Caco-2 (cell line): ENCODE results near the gene USP27X. TPM values are rescaled to one million over a fixed set of nuclear protein-coding genes. Genes with fewer than 3 reads are reported as not detected.
A peak's percentile ranks its signal among the peaks of the same experiment; 100 is the strongest.

ENCODE experiments used
- BruUV-seq: library from RNA; stranded (reverse); fragments of 400-500 nt; replicated peaks from 2 replicates; lab custom pipeline; 2021; lab: Mats Ljungman, UMichigan
- CTCF ChIA-PET: fragments of 300-600 bp; sonication (Branson Sonifier 250); formaldehyde crosslinking; loops from one replicate; lab custom pipeline; 2022; ENCODE audit warnings: antibody characterized with exemption; lab: Charles Lee
- POLR2A ChIA-PET: fragments of 300-600 bp; sonication (Branson Sonifier 250); formaldehyde crosslinking; loops from one replicate; lab custom pipeline; 2022; ENCODE audit warnings: antibody characterized with exemption; lab: Charles Lee
- DNase-seq, 2 experiments: peaks; one replicate each; pipeline versions ENCODE4 v3.0.0 to v3.0.0-alpha.2; 2020 to 2022
- H3K27me3 ChIP-seq: replicated peaks from 2 replicates; pipeline ENCODE4 v1.6.0; 2011; ENCODE audit warnings: low read length; ENCODE audit not compliant: control insufficient read depth, insufficient read depth
- H3K36me3 ChIP-seq: 2 replicates; pipeline ENCODE4 v1.5.1; 2011; ENCODE audit warnings: low read length; ENCODE audit not compliant: control insufficient read depth, insufficient read depth
- H3K4me1 ChIP-seq: fragments of 250-450 bp; sonication (Bioruptor Pico); 2 replicates; pipeline ENCODE4 v1.5.1; 2020; ENCODE audit warnings: mild to moderate bottlenecking
- H3K4me3 ChIP-seq: 2 replicates; pipeline ENCODE4 v1.5.1; 2011; ENCODE audit warnings: low read depth, mild to moderate bottlenecking, control low read depth, low read length
- H3K9me3 ChIP-seq: fragments of 250-450 bp; sonication (Bioruptor Pico); 2 replicates; pipeline ENCODE4 v1.5.1; 2020; ENCODE audit warnings: mild to moderate bottlenecking, moderate library complexity
- H3K27ac Mint-ChIP-seq: one replicate; pipeline ENCODE4 v1.8.0; 2022; ENCODE audit warnings: mixed read lengths; ENCODE audit not compliant: unreplicated experiment
- H3K27me3 Mint-ChIP-seq: one replicate; pipeline ENCODE4 v1.8.0; 2022; ENCODE audit warnings: mixed read lengths; ENCODE audit not compliant: insufficient read depth, unreplicated experiment
- H3K36me3 Mint-ChIP-seq: one replicate; pipeline ENCODE4 v1.8.0; 2022; ENCODE audit warnings: mild to moderate bottlenecking, mixed read lengths; ENCODE audit not compliant: insufficient read depth, unreplicated experiment
- H3K4me1 Mint-ChIP-seq: one replicate; pipeline ENCODE4 v1.8.0; 2022; ENCODE audit warnings: low read depth, mixed read lengths; ENCODE audit not compliant: unreplicated experiment
- H3K4me3 Mint-ChIP-seq: one replicate; pipeline ENCODE4 v1.8.0; 2022; ENCODE audit warnings: mild to moderate bottlenecking, moderate library complexity, mixed read lengths; ENCODE audit not compliant: unreplicated experiment
- H3K9me3 Mint-ChIP-seq: one replicate; pipeline ENCODE4 v1.8.0; 2022; ENCODE audit warnings: mixed read lengths; ENCODE audit not compliant: unreplicated experiment
- intact Hi-C: fragments of 100-400 bp; cut with micrococcal nuclease; formaldehyde crosslinking; loops from one replicate; pipeline ENCODE4 v1.10.0; 2022; ENCODE audit not compliant: unreplicated experiment
- total RNA-seq: library from RNA; stranded (reverse); gene quantifications from 2 replicates; pipeline ENCODE4 v1.2.3, GENCODE V29; 2022
- TF ChIP-seq, protein P1 (sequence below), 2 experiments: fragments of 200-600 bp in 1 of 2; IDR thresholded peaks; 1 replicate in 1 of 2; 2 replicates in 1 of 2; pipeline versions ENCODE4 v1.5.1 to v1.8.0; 2011 to 2022; ENCODE audit warnings: antibody characterized with exemption in 1 of 2, control low read depth in 1 of 2, inconsistent platforms in 1 of 2, low read depth in 1 of 2, low read length in 1 of 2, mild to moderate bottlenecking in 1 of 2, moderate library complexity in 1 of 2; ENCODE audit not compliant: insufficient read depth in 1 of 2, severe bottlenecking in 1 of 2, unreplicated experiment in 1 of 2

The USP27X gene
- total RNA-seq, 1 experiment from 2014 or later: 13.5 TPM

DNA sequence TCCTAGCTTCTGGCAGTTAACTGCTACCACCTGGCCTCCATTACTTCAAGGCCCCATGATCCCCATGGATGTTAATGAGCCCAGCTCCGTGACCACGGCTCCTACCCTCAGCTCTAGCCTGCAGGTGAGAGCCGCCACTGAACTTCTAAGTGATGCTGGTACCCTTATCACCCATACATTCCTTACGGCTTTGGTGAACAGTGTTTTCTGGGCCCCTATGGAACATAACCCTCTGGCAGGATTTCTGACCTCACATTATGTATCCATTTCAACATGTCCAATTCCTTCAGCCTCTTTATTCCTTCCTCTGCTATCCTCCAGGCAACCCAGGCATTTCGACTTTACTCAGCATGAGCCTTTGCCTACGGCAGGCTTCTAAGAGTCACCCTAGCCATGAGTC lies 25.6 kb upstream of the USP27X start:
- H3K36me3 Mint-ChIP-seq: no peaks in the 10 kb centered on the region
- Histone ChIP-seq H3K4me3 (no peak overlapping the region), H3K36me3 (no peaks in the 10 kb centered on the region), H3K9me3 (no peaks in the 10 kb centered on the region), H3K4me1 (peaks cover 7% of the 10 kb centered on the region; the same call in 1 of the 2 replicates), H3K27me3 (no peaks in the 10 kb centered on the region)
- BruUV-seq: no TSS peak
- peaks cover 7% of the 10 kb centered on the region for H3K4me1 Mint-ChIP-seq
- CTCF ChIA-PET: no interaction called here
- H3K4me3 Mint-ChIP-seq: no peak overlapping the region
- TF ChIP-seq, protein P1, sequence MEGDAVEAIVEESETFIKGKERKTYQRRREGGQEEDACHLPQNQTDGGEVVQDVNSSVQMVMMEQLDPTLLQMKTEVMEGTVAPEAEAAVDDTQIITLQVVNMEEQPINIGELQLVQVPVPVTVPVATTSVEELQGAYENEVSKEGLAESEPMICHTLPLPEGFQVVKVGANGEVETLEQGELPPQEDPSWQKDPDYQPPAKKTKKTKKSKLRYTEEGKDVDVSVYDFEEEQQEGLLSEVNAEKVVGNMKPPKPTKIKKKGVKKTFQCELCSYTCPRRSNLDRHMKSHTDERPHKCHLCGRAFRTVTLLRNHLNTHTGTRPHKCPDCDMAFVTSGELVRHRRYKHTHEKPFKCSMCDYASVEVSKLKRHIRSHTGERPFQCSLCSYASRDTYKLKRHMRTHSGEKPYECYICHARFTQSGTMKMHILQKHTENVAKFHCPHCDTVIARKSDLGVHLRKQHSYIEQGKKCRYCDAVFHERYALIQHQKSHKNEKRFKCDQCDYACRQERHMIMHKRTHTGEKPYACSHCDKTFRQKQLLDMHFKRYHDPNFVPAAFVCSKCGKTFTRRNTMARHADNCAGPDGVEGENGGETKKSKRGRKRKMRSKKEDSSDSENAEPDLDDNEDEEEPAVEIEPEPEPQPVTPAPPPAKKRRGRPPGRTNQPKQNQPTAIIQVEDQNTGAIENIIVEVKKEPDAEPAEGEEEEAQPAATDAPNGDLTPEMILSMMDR (IDR thresholded peaks at IDR 0.05; ENCODE audit: insufficient read depth in 1 of 2, low read depth in 1 of 2, low read length in 1 of 2, severe bottlenecking in 1 of 2, unreplicated experiment in 1 of 2): no peak
- intact Hi-C loops: no loop called here
- no peak for DNase-seq
- no peaks in the 10 kb centered on the region for H3K27me3 Mint-ChIP-seq
- POLR2A ChIA-PET: no interaction called here
- peaks cover 18% of the 10 kb centered on the region for H3K9me3 Mint-ChIP-seq
- no peak overlapping the region for H3K27ac Mint-ChIP-seq

DNA sequence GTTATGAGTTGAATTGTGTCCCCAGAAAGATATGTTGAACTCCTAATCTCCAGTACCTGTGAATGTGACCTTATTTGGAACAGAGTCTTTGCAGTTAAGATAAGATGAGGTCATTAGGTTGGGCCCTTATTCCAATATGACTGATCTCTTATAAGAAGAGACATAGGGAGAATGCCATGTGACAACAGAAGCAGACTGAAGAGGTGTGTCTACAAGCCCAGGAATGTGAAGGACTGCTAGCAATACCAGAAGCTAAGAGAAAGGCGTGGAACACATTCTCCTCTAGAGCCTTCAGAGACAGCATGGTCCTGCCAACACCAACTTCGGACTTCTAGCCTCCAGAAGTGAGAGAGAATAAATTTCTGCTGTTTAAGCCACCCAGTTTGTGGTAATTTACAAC lies 22.5 kb upstream of the USP27X start:
- H3K27me3 ChIP-seq: no peaks in the 10 kb centered on the region
- CTCF ChIA-PET: no interaction called here
- peak; percentile 14 to 53 for DNase-seq
- Mint-ChIP-seq H3K4me3 (no peak overlapping the region), H3K36me3 (no peaks in the 10 kb centered on the region), H3K9me3 (peaks cover 9% of the 10 kb centered on the region), H3K27me3 (no peaks in the 10 kb centered on the region), H3K27ac (no peak overlapping the region), H3K4me1 (peaks cover 20% of the 10 kb centered on the region)
- H3K36me3 ChIP-seq: no peaks in the 10 kb centered on the region
- intact Hi-C loops: no loop called here
- POLR2A ChIA-PET: no interaction called here
- H3K9me3 ChIP-seq: no peaks in the 10 kb centered on the region
- no peak overlapping the region for H3K4me3 ChIP-seq
- no TSS peak for BruUV-seq
- H3K4me1 ChIP-seq: peaks cover 29% of the 10 kb centered on the region
- TF ChIP-seq, protein P1 (IDR thresholded peaks at IDR 0.05; ENCODE audit: insufficient read depth in 1 of 2, low read depth in 1 of 2, low read length in 1 of 2, severe bottlenecking in 1 of 2, unreplicated experiment in 1 of 2): no peak

DNA sequence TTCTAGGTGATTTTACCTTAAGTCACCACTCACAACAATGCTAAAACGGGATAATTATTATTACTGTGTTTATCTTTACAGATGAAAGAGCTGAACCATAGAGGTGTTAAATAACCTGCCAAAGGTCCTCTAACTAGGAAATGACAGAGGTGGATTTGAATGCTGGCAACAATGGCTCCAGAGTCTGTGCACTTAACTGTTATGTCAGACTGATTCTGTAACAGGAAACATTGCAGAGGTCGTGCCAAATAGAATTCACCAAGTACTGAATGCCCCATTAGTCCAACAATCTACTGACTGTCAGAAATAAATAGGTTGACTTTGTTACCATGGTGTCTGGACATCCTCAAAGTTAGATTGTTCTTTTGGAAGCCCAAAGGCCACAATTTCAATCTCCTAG lies 20.9 kb upstream of the USP27X start:
- Histone ChIP-seq H3K27me3 (no peaks in the 10 kb centered on the region), H3K4me1 (peaks cover 40% of the 10 kb centered on the region), H3K36me3 (no peaks in the 10 kb centered on the region), H3K9me3 (no peaks in the 10 kb centered on the region), H3K4me3 (no peak overlapping the region)
- no peaks in the 10 kb centered on the region for H3K36me3 Mint-ChIP-seq
- CTCF ChIA-PET: interaction anchor here (0.6 kb wide), 1 partner anchor 141 kb away, joined by 3 read pairs; no protein-coding TSS in a partner anchor
- DNase-seq: no peak
- H3K27ac Mint-ChIP-seq: no peak overlapping the region
- intact Hi-C loops: no loop called here
- no peaks in the 10 kb centered on the region for H3K27me3 Mint-ChIP-seq
- peaks cover 12% of the 10 kb centered on the region for H3K9me3 Mint-ChIP-seq
- POLR2A ChIA-PET: no interaction called here
- no peak overlapping the region for H3K4me3 Mint-ChIP-seq
- TF ChIP-seq, protein P1 (IDR thresholded peaks at IDR 0.05; ENCODE audit: insufficient read depth in 1 of 2, low read depth in 1 of 2, low read length in 1 of 2, severe bottlenecking in 1 of 2, unreplicated experiment in 1 of 2): no peak
- BruUV-seq: no TSS peak
- H3K4me1 Mint-ChIP-seq: peaks cover 31% of the 10 kb centered on the region
